Fibroblast of gingiva (primary cell): Measurements from ENCODE around the gene JAM3.
A peak's percentile ranks its signal among the peaks of the same experiment; 100 is the strongest.

Source experiments
- DNase-seq: peaks from one replicate; pipeline ENCODE4 v3.0.0-alpha.2; 2011; ENCODE audit warnings: low read depth

Gene JAM3

GRCh38 chr11:134039726-134040385 is 29.0 kb upstream of the JAM3 start:
- DNase-seq: no peak

- no peak for DNase-seq
These were observed 28.2 kb upstream of the JAM3 start for GRCh38 chr11:134040386-134041302.

GRCh38 chr11:134041349-134041748 is 27.5 kb upstream of the JAM3 start:
- DNase-seq: no peak

- DNase-seq: no peak
These were observed 26.8 kb upstream of the JAM3 start for GRCh38 chr11:134041791-134042696.

GRCh38 chr11:134043821-134044420 is 25.0 kb upstream of the JAM3 start:
- DNase-seq: no peak

GRCh38 chr11:134044514-134045284 is 24.2 kb upstream of the JAM3 start:
- no peak for DNase-seq

GRCh38 chr11:134045799-134046635 is 22.9 kb upstream of the JAM3 start:
- no peak for DNase-seq

- DNase-seq: no peak
These were observed 22.0 kb upstream of the JAM3 start for GRCh38 chr11:134046681-134047449.

GRCh38 chr11:134047586-134047999 is 21.3 kb upstream of the JAM3 start:
- peak; percentile 88 for DNase-seq

GRCh38 chr11:134048028-134048427 is 20.8 kb upstream of the JAM3 start:
- no peak for DNase-seq

- no peak for DNase-seq
These were observed 19.6 kb upstream of the JAM3 start for GRCh38 chr11:134049303-134049702.

- DNase-seq: peak; percentile 51
These were observed 18.1 kb upstream of the JAM3 start for GRCh38 chr11:134050541-134051383.

- DNase-seq: no peak
These were observed 16.4 kb upstream of the JAM3 start for GRCh38 chr11:134052395-134052987.

- DNase-seq: no peak
These were observed 15.6 kb upstream of the JAM3 start for GRCh38 chr11:134052988-134053945.

GRCh38 chr11:134055029-134055428 is 13.8 kb upstream of the JAM3 start:
- no peak for DNase-seq

- DNase-seq: no peak
These were observed 8.6 kb upstream of the JAM3 start for GRCh38 chr11:134060316-134060715.
